Heart left ventricle (tissue), 16 donors: ENCODE results near the gene HDGFL2. TPM values are rescaled to one million over a fixed set of nuclear protein-coding genes. Genes with fewer than 3 reads are reported as not detected.

ENCODE experiments used
- ATAC-seq, 4 donors: fragments of 200-7000 bp; cut with Tn5 transposase; one replicate each; pipeline ENCODE4 v1.9.1; 2020 to 2022; ENCODE audit warnings: moderate library complexity in 4 of 4, mild to moderate bottlenecking in 3 of 4, moderate number of reproducible peaks in 1 of 4
- DNase-seq, 5 donors: peaks; one replicate each; pipeline ENCODE4 v3.0.0-alpha.2; 2020
- H3K27ac ChIP-seq, 12 donors: fragments of 200-600 bp; sonication (generic) in 4 of 12; one replicate each; pipeline versions ENCODE4 v1.5.0 to v1.8.0; 2016 to 2022; ENCODE audit warnings: mild to moderate bottlenecking in 2 of 12
- H3K27me3 ChIP-seq, 9 donors: fragments of 200-600 bp; sonication (generic) in 2 of 9; one replicate each; pipeline versions ENCODE4 v1.5.1 to v1.8.0; 2016 to 2022; ENCODE audit warnings: mild to moderate bottlenecking in 3 of 9
- H3K36me3 ChIP-seq, 9 donors: fragments of 200-600 bp; sonication (generic) in 2 of 9; one replicate each; pipeline versions ENCODE4 v1.5.0 to v1.8.0; 2018 to 2022; ENCODE audit warnings: mild to moderate bottlenecking in 2 of 9
- H3K4me1 ChIP-seq, 12 donors: fragments of 200-600 bp; sonication (generic) in 4 of 12; one replicate each; pipeline versions ENCODE4 v1.5.0 to v1.8.0; 2016 to 2022; ENCODE audit warnings: mild to moderate bottlenecking in 3 of 12
- H3K4me3 ChIP-seq, 12 donors: fragments of 200-600 bp; sonication (generic) in 4 of 12; one replicate each; pipeline versions ENCODE4 v1.5.0 to v1.8.0; 2017 to 2022; ENCODE audit warnings: mild to moderate bottlenecking in 9 of 12, moderate library complexity in 4 of 12
- H3K9me3 ChIP-seq, 12 donors: fragments of 200-600 bp; sonication (generic) in 4 of 12; one replicate each; pipeline versions ENCODE4 v1.5.0 to v1.8.0; 2016 to 2022; ENCODE audit warnings: mild to moderate bottlenecking in 1 of 12
- POLR2A ChIP-seq, 2 donors: fragments of 450-650 bp; IDR thresholded peaks; one replicate each; pipeline ENCODE4 v1.6.1; 2017; ENCODE audit warnings: antibody characterized with exemption in 2 of 2, mild to moderate bottlenecking in 2 of 2, moderate library complexity in 2 of 2
- WGBS, 4 donors: extraction: QIAGEN DNeasy Blood & Tissue Kit in 2 of 4; methylation state at CpG; one replicate each; pipeline versions ENCODE4 v1.1.5 to v1.1.7; 2013 to 2018; 5-methylcytosine and 5-hydroxymethylcytosine counted together
- intact Hi-C, 10 donors: fragments of 100-400 bp; cut with DNase I; formaldehyde crosslinking; loops; one replicate each; pipeline versions ENCODE4 v1.11.1 to v1.14.2; 2022
- microRNA-seq, 4 donors: library from miRNA; unstranded; fragments of <30 nt; microRNA quantifications; one replicate each; pipeline versions ENCODE4 to v1.2.0, GENCODE V29; 2017 to 2020
- polyA plus RNA-seq, 2 donors: library from polyadenylated mRNA; stranded (reverse); fragments of 200-250 nt; gene quantifications; one replicate each; pipeline ENCODE4 v1.2.3, GENCODE V29; 2013
- total RNA-seq, 9 donors: library from RNA; depleted of rRNA in 2 of 9; stranded (reverse); fragments of >200 nt in 2 of 9; fragmentation: NEBNext Ultra II Directional in 3 of 9; extraction: Animal tissue kit (Norgen Biotek cat#: 25700) in 3 of 9; gene quantifications; one replicate each; pipeline versions ENCODE4 v1.1.0 to v1.2.4, GENCODE V29; 2016 to 2023
- TF ChIP-seq, protein P1 (sequence below), 12 donors: fragments of 200-600 bp; sonication (generic) in 4 of 12; IDR thresholded peaks; one replicate each; pipeline versions ENCODE4 v1.5.0 to v1.8.0; 2018 to 2022; ENCODE audit warnings: antibody characterized with exemption in 12 of 12, mild to moderate bottlenecking in 5 of 12
- donor health status: ischemic (EF 13 %, LVEDD 7.1; RV severe dilation, severe dysfunction).
- donor health status: healthy with polysubstance abuse.
- donor health status: DM: no; HTN: yes; CAD: no.
- donor health status: DM: no; HTN: no; CAD: no.
- donor health status: ischemic (EF 25% LVEDD 6.9; RV normal size, moderate dysfunction).
- donor health status: ischemic (EF 25% LVEDD 5.7; RV mildly dilated, moderate dysfunction).
- donor health status: healthy.
- donor health status: DM: yes; HTN: yes; CAD: no.
- donor health status: ischemic (EF 35%, LVEDD 5.7; RV mildly dilated, moderate dysfunction).
- donor health status: nonischemic (EF 11% LVEDD 7.7; RV severe dilation, severe dysfunction).
- donor health status: DM: yes; HTN: yes; CAD: no.
- donor health status: PGD.
- donor health status: ischemic (EF 29% LVEDD 5.4; RV normal size, mild dysfunction).
- donor health status: nonischemic (EF 23%, LVEDD 6.1; RV moderate dilation, normal function).

The HDGFL2 gene
- total and polyA plus RNA-seq, 11 donors: 20.8 to 235 (median 30.7) TPM

DNA sequence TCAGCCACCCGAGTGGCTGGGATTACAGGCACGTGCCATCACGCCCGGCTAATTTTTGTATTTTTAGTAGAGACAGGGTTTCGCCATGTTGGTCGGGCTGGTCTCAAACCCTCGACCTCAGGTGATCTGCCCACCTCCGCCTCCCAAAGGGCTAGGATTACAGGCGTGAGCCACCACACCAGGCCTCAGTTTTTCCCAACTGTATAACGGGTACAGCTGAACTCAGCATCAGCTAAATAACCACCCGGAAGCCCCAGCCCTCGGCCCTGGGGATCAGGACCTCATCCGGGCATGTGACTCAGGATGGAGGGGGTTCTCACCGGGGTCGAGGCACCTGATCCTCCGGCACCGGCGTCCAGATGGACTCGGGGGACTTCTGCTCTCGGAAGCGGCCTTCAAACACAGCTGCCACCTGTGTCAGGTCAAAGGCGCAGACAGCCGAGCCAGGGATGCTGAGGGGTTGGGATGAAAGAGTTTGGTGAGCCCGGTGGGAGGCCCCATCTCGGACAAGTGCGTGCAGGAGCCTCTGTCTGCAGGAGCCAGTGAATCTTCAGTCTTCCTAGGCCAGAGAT is 78.5 kb downstream of the HDGFL2 start:
- no peak overlapping the region for H3K4me3 ChIP-seq
- 87 to 92% (median 91%) methylated on average over 23 to 26 of the region's 26 CpGs for WGBS, 4 donors
- TF ChIP-seq POLR2A (IDR thresholded peaks at IDR 0.05): no peak
- TF ChIP-seq, protein P1, sequence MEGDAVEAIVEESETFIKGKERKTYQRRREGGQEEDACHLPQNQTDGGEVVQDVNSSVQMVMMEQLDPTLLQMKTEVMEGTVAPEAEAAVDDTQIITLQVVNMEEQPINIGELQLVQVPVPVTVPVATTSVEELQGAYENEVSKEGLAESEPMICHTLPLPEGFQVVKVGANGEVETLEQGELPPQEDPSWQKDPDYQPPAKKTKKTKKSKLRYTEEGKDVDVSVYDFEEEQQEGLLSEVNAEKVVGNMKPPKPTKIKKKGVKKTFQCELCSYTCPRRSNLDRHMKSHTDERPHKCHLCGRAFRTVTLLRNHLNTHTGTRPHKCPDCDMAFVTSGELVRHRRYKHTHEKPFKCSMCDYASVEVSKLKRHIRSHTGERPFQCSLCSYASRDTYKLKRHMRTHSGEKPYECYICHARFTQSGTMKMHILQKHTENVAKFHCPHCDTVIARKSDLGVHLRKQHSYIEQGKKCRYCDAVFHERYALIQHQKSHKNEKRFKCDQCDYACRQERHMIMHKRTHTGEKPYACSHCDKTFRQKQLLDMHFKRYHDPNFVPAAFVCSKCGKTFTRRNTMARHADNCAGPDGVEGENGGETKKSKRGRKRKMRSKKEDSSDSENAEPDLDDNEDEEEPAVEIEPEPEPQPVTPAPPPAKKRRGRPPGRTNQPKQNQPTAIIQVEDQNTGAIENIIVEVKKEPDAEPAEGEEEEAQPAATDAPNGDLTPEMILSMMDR (IDR thresholded peaks at IDR 0.05): no peak
- ATAC-seq: no peak
- no peaks in the 10 kb centered on the region for H3K4me1 ChIP-seq
- no peak for DNase-seq
- peaks cover 0 to 42% (median 35%) of the 10 kb centered on the region in 9 donors for H3K36me3 ChIP-seq
- no peaks in the 10 kb centered on the region for H3K27me3 ChIP-seq
- intact Hi-C loops: no loop called here
- no peak overlapping the region for H3K27ac ChIP-seq
- H3K9me3 ChIP-seq: no peaks in the 10 kb centered on the region

Small RNA genes lying within 50 kb of the gene (microRNA-seq; reads per million reads assigned to microRNA genes)
- 0 to 0.77 (median 0.33) reads per million in 4 donors for gene MIR4746

Other genes with a start within 250 kb of the HDGFL2 start
- gene EBI3, start 242.8 kb upstream of the HDGFL2 start, total RNA-seq: 1 to 10 TPM in 4 of 9 donors, under 1 TPM in 5; 0.27 to 5.6 (median 0.54) TPM
- 1 to 10 TPM in 1 of 2 donors, under 1 TPM in 1; 0.88 to 1.4 TPM for gene EBI3, start 242.8 kb upstream of the HDGFL2 start, polyA plus RNA-seq
- 10 to 100 TPM in 6 of 9 donors, 1 to 10 TPM in 3; 7.6 to 19.1 (median 10.4) TPM for gene YJU2, start 225.2 kb upstream of the HDGFL2 start, total RNA-seq
- 10 to 100 TPM; 23.1 to 26.7 TPM for gene YJU2, start 225.2 kb upstream of the HDGFL2 start, polyA plus RNA-seq
- under 1 TPM in 1 of 9 donors, not detected in 8; 0.52 TPM for gene SHD, start 193.0 kb upstream of the HDGFL2 start, total RNA-seq
- not detected for gene SHD, start 193.0 kb upstream of the HDGFL2 start, polyA plus RNA-seq
- under 1 TPM in 3 of 9 donors, not detected in 6; 0.20 to 0.67 (median 0.30) TPM for gene TMIGD2, start 169.9 kb upstream of the HDGFL2 start, total RNA-seq
- gene TMIGD2, start 169.9 kb upstream of the HDGFL2 start, polyA plus RNA-seq: under 1 TPM in 1 of 2 donors, not detected in 1; 0.06 TPM
- gene FSD1, start 167.7 kb upstream of the HDGFL2 start, total RNA-seq: 1 to 10 TPM in 1 of 9 donors, not detected in 8; 1.2 TPM
- gene FSD1, start 167.7 kb upstream of the HDGFL2 start, polyA plus RNA-seq: under 1 TPM in 1 of 2 donors, not detected in 1; 0.04 TPM
- gene STAP2, start 133.5 kb upstream of the HDGFL2 start, total RNA-seq: 10 to 100 TPM in 1 of 9 donors, 1 to 10 TPM in 6, under 1 TPM in 2; 0.67 to 14.2 (median 2.1) TPM
- gene STAP2, start 133.5 kb upstream of the HDGFL2 start, polyA plus RNA-seq: 1 to 10 TPM; 1.1 to 1.9 TPM
- gene MPND, start 128.7 kb upstream of the HDGFL2 start, total RNA-seq: 10 to 100 TPM in 7 of 9 donors, 1 to 10 TPM in 2; 8.2 to 23.7 (median 19.0) TPM
- 10 to 100 TPM; 14.4 to 21.9 TPM for gene MPND, start 128.7 kb upstream of the HDGFL2 start, polyA plus RNA-seq
- gene SH3GL1, start 71.8 kb upstream of the HDGFL2 start, total RNA-seq: 10 to 100 TPM; 14.4 to 43.6 (median 22.2) TPM
- 10 to 100 TPM; 17.3 to 43.3 TPM for gene SH3GL1, start 71.8 kb upstream of the HDGFL2 start, polyA plus RNA-seq
- gene CHAF1A, start 69.7 kb upstream of the HDGFL2 start, total RNA-seq: 10 to 100 TPM in 1 of 9 donors, 1 to 10 TPM in 8; 3.0 to 10.7 (median 5.5) TPM
- 1 to 10 TPM; 2.9 to 5.6 TPM for gene CHAF1A, start 69.7 kb upstream of the HDGFL2 start, polyA plus RNA-seq
- gene UBXN6, start 14.5 kb upstream of the HDGFL2 start, total RNA-seq: 100 to 1,000 TPM in 6 of 9 donors, 10 to 100 TPM in 3; 75.1 to 128 (median 109) TPM
- 100 to 1,000 TPM; 127 to 137 TPM for gene UBXN6, start 14.5 kb upstream of the HDGFL2 start, polyA plus RNA-seq
- gene PLIN4, start 46.2 kb downstream of the HDGFL2 start, total RNA-seq: 100 to 1,000 TPM; 110 to 292 (median 174) TPM
- 100 to 1,000 TPM in 1 of 2 donors, 10 to 100 TPM in 1; 55.5 to 241 TPM for gene PLIN4, start 46.2 kb downstream of the HDGFL2 start, polyA plus RNA-seq
- 10 to 100 TPM; 26.0 to 88.6 (median 42.7) TPM for gene PLIN5, start 62.9 kb downstream of the HDGFL2 start, total RNA-seq
- 10 to 100 TPM; 17.5 to 65.0 TPM for gene PLIN5, start 62.9 kb downstream of the HDGFL2 start, polyA plus RNA-seq
- gene LRG1, start 67.7 kb downstream of the HDGFL2 start, total RNA-seq: 1 to 10 TPM in 2 of 9 donors, under 1 TPM in 7; 0.15 to 1.7 (median 0.36) TPM
- under 1 TPM; 0.23 to 0.30 TPM for gene LRG1, start 67.7 kb downstream of the HDGFL2 start, polyA plus RNA-seq
- 10 to 100 TPM in 5 of 9 donors, 1 to 10 TPM in 4; 6.4 to 29.7 (median 10.1) TPM for gene SEMA6B, start 87.4 kb downstream of the HDGFL2 start, total RNA-seq
- gene SEMA6B, start 87.4 kb downstream of the HDGFL2 start, polyA plus RNA-seq: 10 to 100 TPM in 1 of 2 donors, 1 to 10 TPM in 1; 6.0 to 16.5 TPM
- gene TNFAIP8L1, start 167.2 kb downstream of the HDGFL2 start, total RNA-seq: 10 to 100 TPM in 1 of 9 donors, 1 to 10 TPM in 8; 2.8 to 15.1 (median 5.8) TPM
- gene TNFAIP8L1, start 167.2 kb downstream of the HDGFL2 start, polyA plus RNA-seq: 1 to 10 TPM; 6.1 to 6.2 TPM
- 10 to 100 TPM; 19.1 to 49.1 (median 25.5) TPM for gene MYDGF, start 198.0 kb downstream of the HDGFL2 start, total RNA-seq
- gene MYDGF, start 198.0 kb downstream of the HDGFL2 start, polyA plus RNA-seq: 100 to 1,000 TPM in 1 of 2 donors, 10 to 100 TPM in 1; 33.1 to 201 TPM